Measurements from ENCODE around the gene NFATC3.

NFATC3 gene

DNA sequence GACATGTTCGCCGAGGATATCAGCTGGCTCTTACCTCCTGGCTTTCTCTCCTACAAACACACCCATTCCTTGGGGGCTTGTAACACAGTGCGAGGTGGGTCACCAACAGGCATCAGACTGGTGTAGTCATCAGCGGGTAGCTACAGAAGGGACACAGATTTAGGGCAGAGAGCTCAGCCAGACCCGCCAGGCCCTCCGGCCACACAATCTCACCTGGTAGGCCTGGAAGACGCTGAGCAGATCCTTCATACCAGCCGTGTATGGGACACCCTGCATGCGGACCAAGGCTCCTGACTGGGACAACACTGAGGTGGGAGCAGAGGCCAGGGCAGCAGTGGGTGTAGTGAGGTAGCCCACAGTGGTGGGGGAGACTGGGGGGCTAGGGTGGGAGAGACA is 145.0 kb downstream of the NFATC3 start:
- no peak for DNase-seq (ENCODE audit: low read depth, low spot score)

DNA sequence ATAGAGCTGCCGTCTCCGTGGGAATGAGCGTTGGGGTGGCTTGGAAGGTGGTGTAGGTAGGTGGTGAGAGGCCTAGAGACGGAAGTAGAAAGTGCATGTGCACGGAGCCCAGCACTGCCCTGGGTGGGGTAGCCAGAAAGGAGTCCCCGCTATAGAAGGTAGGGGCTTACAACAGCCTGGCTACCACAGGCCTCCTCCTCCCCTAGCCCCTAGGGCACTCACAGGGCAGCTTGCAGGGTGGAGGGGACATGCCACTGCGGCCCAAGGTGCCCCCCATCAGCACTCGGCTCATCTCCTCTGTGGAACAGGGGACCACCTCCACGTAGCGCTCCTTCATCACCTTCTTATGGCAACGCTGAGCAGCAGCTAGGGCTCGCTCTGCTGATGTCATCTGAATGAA is 145.8 kb downstream of the NFATC3 start:
- DNase-seq (ENCODE audit: low read depth, low spot score) = no peak

DNA sequence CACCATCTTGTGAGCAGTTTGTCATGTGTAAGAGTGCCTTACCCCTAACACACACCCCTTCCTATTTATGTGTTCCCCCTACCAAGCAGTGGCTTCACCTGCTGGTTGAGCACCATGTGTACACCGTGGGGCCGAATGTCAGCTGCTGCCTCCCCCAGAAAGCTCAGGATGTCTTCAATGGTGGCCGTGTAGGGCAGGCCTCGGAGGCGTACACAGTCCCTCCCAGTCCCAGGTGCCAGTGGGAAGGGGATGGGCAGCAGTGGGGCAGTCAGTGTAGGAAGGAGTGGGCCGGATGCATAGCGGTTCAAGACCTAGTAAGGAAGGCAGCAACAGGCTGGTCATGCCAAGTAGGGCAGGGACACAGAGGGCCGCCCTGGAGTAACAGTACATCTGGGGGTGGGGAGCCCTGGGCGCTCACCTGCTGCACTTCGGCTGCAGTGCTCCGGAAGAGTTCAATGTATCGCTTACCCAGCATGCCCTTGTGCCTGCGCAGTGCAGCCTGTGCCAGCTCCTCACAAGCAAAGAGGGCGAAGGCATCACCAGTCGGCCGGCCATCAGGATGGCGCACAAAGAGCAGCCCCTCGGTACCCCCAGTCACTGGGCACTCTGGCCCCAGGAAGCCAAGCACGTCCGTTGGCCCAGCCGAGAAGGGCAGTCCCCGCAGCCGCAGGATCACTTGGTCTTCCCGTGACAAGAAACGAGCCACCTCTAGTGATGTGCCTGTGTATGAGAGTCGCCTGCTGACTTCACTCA is 146.4 kb downstream of the NFATC3 start:
- no peak for DNase-seq (ENCODE audit: low read depth, low spot score)

DNA sequence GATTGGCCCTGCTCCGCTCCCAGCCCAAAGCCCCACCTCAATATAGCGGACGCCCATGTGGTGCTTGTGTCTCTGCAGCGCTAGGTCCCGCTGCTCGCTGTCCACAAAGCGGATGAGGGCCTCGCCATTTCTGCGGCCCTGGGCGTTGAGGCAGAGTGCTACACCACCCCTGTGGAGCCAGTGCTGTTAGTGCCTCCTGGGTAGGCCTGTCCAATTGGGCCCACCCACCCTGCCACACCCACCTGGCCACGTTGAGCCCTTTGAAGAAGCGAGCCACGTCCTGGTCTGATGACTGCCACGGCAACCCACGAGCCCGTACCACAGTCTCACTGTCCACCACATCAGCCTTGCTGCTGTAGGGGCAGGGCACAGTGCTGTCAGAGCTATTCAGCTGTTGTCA is 147.2 kb downstream of the NFATC3 start:
- DNase-seq (ENCODE audit: low read depth, low spot score) = no peak

DNA sequence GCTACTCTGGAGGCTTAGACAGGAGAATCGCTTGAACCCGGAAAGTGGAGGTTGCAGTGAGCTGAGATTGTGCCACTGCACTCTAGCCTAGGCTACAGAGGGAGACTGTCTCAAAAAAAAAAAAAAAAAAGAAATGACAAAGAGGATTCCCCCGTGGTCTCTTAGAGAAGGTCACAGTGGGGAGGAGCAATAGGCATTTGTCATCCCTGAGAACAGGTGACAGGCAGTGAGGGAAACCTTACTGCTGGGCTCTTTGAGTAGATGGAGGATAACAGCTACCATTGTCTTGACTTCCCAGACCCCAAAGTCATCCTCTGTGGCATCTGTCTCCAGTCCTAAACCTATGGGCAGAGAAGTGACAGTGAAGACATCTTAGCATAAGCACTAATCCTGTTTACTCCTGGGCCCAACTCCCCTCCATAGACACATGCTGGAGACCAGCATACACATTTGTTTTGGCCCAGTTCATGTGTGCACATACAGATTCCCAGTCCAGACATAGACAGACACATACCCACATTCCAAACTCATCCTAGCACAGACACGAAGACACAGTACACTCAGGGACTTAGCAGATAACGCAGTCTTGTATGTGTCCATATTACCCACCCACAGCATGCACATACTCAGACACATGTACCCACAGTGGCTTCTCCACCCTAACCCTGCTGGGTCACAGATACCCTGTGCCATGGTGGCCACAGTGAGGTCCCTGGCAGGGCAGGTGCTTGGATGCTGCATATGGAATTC is 148.1 kb downstream of the NFATC3 start:
- DNase-seq (ENCODE audit: low read depth, low spot score) = no peak

DNA sequence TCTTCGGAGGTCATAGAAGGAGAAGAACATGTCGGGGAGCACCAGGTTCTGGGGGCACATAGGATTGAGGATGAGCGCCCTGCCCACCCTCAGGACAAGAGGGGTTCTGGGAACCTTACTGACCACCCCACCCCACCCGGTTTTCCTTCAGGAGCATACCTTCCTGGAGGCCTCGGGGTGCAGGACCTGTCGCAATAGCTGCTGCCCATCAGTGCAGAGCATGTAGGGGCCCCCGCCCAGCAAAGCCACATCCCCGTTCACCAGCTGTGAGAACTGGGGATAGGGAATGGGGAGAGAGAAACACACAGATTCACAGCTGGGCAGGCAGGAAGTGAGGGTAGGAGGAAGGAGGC is 148.6 kb downstream of the NFATC3 start:
- DNase-seq (ENCODE audit: low read depth, low spot score) = no peak

DNA sequence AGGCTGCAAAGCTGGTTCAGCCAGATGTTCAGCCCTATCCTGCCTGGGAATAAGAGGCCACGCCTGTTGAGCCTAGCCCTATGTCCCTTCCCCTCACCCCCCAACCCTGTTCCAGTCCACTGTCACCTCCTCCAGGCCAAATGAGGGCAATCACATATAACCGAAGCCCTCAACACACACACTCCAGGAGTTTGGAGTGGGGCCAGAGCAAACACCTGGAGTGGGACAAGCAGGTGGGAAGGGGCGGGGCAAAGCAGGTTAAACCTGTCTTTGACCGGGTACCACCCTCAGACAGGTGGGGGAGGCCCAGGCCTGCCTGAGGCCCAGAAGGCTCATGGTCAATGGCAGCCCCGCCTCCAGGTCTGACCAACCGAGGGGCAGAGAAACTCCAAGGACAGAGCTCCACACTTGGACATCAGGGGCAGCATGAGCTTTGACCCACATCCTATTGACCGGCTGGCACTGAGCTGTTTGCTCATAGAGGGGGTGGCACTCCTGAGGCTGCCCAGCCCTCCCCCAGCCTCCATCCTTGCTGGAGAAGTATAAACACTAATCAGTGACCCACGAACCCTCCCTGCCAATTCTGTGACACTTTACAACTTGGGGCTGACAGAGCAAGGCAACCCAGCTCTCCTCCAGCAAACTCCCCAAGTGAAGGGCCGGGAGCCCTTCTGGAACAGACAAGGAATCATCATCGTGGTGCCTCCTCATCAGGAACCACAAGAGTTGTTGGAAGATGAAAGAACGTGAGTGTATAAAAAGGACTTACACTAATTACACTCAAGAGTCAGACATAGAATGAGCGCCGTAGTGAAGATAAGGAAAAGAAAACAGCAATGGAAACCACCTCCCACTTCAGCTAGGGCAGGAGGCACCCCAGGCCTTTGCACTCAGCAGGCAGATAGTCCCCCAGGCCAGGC is 149.3 kb downstream of the NFATC3 start:
- no peak for DNase-seq (ENCODE audit: low read depth, low spot score)

DNA sequence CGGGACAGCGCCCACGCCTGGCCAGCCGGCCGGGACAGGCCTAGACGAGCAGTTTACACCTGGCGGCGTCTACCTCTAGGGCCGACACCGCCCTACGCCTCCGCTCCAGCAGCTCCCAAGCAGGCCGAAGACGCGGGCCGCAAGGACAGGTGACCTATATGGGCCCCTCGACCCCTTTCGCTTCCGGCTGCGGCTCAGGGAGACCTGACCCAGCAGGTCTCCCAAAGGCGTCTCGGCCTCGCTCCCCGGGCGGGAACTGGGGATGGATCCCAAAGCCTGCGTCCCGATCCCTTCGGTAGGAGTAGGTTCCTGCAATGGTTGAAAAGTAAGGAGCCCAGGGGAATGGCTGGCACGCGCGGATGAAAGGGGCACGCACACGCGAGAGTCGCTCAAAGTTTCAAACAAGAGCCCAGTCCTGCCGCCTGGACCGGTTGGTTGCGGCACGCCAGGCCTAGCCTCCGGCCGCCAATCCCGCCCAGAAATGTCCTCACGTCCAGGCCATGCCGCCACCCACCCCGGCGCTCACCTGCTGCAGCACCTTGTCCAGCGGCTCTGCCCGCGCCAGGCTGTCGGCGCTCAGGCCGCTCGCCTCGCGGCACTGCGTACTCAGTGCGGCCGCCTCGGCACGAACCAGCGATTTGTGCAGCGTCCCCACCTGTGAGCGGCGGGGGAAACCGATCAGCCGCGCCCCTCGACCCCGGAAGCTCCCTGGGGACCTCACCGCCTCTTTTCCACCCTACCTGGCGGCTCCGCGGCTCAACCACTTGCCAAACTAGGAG is 150.1 kb downstream of the NFATC3 start:
- DNase-seq (ENCODE audit: low read depth, low spot score) = no peak

DNA sequence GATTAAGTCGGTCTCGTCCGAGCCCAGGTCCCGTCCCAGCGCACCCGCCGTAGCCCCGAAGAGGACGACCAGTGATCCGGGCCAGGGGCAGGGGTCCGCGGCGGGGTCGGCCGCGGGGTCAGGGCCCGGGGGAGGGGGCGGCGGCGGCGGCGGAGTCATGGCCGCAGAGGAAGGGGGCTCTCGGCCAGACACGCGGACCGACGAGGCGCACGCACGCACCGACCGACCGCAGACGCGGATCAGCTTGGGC is 150.6 kb downstream of the NFATC3 start, which contains the start of gene ESRP2:
TSS of gene ESRP2 (minus strand) at position 241 of the 250 bp plus-strand sequence. CDS start at position 159, 82 bp downstream.
- no peak for DNase-seq (ENCODE audit: low read depth, low spot score)

DNA sequence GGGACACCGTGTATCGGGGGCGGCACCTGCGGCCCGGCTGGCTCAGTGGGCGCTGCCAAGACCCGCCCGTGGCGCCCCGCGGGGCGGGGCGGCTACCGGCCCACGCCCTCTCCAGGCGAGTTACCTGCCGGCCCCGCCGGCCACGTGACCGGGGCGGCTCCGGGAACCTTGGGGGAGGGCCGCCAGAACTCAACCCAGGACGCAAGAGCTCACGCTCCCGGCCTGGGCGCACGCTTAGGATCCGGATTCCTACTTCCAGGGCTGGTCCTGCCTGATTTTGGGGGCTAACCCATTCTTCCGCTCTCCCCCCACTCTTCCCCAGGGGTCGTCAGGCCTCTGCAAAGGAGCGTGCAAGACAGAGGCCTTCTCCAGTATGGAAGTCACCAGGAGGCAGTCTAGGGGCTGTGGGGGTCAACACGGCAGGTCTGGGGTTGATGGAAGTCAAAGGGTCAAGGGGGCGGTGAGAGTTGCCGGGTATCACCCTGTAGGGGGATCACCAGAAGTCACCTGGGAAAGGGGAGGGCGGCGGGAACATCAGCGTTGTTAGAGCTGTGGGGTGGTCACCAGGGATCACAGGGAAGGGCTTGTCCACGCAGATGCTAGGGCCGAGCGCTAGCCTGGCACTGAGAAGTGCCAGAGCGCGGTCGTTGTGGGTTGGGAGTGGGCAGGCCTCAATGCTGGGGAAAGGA is 151.1 kb downstream of the NFATC3 start:
- no peak for DNase-seq (ENCODE audit: low read depth, low spot score)

DNA sequence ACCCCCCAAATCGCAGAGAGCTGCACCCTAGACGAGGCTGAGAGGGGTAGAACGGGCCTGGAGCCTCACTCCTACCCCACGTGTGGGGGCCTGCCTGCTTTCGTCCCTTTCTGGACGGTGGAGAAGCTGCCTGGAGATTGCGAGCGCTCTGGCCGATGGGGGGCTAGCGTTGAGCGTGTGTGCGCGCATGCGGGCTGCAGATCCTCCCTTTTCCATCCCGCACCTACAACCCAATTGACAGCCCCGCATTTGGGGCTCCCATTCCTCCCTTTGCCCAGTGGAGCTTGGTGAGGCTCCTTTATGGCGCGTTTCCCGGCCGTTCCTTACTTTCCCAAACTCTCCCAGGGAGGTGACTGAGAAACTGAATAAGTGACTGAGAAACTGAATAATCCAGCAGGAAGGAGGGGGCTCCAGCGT is 151.7 kb downstream of the NFATC3 start:
- DNase-seq (ENCODE audit: low read depth, low spot score) = no peak

DNA sequence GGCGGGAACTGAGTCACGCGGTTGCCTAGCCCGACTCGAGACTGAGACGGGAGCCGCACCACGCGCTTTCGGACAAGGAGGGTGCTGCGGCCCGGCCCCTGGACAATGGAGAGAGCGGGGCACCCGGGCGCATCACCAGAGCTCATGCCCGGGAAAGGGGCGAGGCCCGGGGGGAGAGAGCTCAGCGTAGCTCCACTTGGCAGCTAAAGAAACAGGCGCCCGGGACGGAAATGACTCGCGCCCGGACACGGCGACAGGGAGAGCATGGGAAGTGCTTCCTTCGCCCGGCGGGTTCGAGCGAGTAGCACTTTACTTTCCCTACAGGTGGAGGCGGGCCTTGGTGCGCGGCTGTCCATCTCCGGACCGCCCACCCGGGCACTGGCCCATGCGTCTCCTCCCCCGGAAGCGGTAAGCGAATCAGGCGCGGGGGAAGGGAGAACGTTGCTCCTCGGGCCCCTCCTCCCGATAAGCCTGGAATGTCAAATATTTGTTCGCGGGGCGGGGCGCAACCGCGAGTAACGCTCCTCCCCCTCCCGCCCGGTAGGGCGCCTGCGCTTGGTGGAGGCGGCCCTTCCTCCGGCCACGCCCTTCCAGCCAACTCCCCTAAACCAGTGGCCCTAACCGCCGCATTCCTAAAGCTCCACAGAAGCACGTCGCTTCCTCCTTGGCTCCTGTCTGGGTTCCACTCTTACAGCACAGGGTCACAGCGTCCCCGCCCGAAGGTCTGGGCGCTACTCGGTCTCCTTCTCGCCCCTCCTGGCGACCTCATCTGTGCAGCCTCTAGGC is 152.3 kb downstream of the NFATC3 start:
- DNase-seq (ENCODE audit: low read depth, low spot score) = peak; percentile 74

DNA sequence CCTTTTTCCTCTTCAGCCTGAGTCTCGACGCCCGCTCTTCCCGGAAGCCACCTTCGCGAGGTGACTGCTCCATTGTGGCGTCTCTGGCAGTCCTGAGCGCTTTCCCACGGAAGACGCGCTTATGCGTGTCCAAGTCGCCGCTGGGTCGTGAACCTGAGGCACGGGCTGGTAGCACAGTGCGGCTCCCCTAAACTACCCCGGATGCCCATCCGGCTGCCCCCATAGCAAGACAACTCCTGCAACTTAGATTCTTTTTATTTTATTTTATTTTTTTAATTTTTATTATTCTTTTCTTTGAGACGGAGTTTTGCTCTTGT is 152.8 kb downstream of the NFATC3 start:
- no peak for DNase-seq (ENCODE audit: low read depth, low spot score)

DNA sequence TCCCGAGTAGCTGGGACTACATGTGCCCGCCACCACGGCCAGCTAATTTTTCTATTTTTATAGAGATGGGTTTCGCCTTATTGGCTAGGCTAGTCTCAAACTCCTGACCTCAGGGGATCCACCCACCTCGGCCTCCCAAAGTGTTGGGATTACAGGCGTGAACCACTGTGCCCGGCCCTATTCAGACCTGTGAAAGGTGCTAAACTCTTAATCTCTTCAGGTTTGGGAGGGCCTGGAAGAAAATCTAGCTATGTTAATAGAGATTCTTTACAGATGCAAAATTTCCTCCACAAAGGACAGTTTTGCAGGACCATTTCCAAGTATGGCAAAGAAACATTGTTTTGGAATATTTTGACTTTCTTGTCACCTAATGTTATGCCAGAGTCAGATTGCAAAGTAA is 156.9 kb downstream of the NFATC3 start:
- DNase-seq (ENCODE audit: low read depth, low spot score) = no peak

DNA sequence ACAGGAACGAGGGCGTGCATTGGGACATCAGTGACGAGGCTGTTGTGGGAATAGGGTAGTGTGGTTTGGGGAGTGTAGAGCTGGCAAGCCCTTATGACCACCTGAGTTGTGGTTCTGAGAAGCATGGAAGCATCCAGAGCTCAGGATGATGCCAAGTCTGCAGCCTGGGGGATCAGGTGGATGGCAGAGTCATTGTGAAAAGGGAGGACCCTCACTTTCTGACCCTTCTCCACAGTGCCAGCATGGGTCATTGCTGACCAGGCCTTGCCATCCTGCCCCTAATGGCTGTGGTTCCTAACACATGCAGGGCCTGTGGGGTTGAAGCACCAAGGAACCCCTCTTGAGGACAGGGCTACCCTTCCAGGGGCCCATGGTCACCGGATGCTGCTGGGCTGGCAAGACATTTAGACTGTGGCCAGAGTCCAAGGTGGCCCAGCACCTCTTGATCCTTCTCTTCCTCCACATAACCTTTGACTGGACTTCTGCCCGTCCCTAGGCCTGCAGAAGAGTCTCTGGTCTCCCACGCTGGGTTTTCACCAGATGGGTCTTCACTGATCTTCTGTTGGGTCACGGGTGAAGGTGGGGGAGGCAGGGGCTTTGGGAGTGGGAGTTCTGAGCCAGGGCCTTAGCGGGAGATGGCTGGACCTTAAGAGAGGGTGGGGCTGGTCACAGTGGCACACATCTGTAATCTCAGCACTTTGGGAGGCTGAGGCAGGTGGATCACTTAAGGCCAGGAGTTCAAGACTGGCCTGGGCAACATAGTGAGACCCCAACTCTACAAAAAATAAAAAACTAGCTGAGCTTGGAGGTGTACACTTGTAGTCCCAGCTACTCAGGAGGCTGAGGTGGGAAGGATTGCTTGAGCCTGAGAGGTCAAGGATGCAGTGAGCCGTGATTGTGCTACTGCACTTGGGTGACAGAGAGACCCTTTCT is 158.0 kb downstream of the NFATC3 start:
- DNase-seq (ENCODE audit: low read depth, low spot score) = no peak

DNA sequence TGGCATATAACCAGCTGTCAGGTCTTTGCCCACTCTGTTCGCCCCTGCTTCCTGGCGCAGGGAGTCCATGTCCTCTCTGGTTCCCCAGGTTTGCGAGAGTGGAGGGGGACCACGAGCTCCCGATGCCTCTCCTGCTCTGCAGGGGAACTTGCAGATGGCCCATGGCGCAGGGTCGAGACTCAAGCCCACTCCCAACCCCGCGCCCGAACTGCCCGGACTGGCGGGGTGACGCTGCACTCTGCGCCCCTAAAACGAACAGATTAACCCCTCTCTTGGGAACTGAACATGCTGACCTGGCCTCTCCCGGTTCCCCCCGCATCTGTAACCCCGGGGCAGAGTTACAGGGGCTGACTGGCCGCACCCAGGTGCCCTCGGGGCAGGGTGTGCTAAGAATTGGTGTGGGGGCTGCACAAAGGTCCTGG is 159.3 kb downstream of the NFATC3 start:
- DNase-seq (ENCODE audit: low read depth, low spot score) = no peak

DNA sequence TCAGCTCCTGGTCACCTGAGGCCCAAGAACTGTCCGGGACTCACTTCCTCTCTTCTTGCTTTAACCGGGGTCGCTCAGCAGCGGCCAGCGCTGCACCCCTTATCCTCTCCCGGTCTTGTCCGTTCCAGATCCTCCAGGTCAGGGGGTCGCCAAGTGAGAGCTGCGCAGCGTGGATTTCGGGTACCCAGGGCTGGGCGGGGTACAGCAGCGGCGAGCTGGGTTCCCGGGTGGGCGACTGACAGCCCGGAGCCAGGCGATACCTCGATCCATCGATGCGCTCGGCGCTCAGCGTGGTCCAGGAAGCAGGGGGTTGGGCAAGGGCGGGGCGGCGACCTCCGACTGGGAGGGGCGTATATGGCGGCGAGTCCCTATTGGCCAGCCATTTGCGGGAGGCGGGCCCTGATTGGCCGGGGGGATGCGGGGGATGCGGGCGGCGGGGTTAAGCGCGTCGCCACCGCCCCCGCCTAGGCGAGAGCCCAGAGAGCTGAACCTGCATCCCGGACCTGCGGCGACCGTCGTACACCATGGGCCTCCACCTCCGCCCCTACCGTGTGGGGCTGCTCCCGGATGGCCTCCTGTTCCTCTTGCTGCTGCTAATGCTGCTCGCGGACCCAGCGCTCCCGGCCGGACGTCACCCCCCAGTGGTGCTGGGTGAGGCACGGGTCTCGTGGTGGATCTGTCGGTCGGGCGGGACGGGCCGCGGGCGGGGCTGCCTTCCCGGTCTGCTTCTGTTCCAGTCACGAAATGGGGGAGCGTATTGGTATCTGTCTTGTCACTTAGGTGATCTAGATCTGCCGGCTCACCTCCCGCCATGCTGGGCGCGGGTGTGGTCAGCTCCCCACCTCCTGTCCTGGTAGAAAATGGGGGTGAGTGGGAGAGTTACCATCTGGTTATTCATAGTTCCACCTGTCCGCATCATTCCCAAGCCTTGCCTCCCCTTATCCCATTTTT is 160.0 kb downstream of the NFATC3 start, which contains the start of gene PLA2G15:
TSS of gene PLA2G15 (plus strand) at position 471 of the 951 bp plus-strand sequence. CDS start at position 525, 54 bp downstream.
- peak; percentile 92 for DNase-seq (ENCODE audit: low read depth, low spot score)

DNA sequence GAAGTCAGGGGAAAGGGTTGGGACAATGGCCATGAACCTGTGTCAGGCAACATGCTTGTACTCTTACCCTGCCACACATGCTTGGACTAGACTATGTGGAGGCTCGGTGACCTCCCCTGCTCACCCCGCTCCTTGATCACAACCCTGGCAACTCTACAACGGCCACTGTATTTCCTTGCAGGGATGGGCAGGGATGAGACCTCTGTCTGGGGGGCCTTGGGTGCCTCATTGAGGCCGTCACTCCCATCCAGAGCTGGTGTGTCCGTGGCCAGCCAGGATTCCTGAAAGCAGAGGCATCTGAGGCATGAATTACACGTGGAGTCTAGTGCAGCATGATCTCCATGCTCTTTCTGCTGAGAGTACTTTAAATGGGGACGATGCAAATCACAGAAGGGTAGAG is 161.0 kb downstream of the NFATC3 start:
- DNase-seq (ENCODE audit: low read depth, low spot score) = no peak

Data from activated CD4-positive, CD25-positive, alpha-beta regulatory T cell treated with anti-CD3 and anti-CD28 coated beads, Interleukin-2, amount 50 U/mL, for 16 hours (primary cell).